SW 1271 (cell line): Measurements from ENCODE around the gene GALT.
A peak's percentile ranks its signal among the peaks of the same experiment; 100 is the strongest.

Experiments used
- DNase-seq, 2 experiments: peaks; one replicate each; lab custom pipeline; 2025; lab: John Stamatoyannopoulos, UW

GALT gene

GRCh38 chr9:34651876-34652601 lies 5.6 kb downstream of the GALT start, which contains the start of gene IL11RA:
IL11RA (plus strand) TSS chr9:34652185; CDS start chr9:34655218, 3,033 bp downstream.
- peak; percentile 76 to 78 for DNase-seq

GRCh38 chr9:34652602-34653000 lies 6.1 kb downstream of the GALT start:
- no peak for DNase-seq

GRCh38 chr9:34653151-34654072 lies 6.9 kb downstream of the GALT start:
- DNase-seq = no peak

GRCh38 chr9:34654323-34655051 lies 8.0 kb downstream of the GALT start:
- no peak for DNase-seq

- DNase-seq = no peak
Measured at GRCh38 chr9:34655394-34655793, 8.9 kb downstream of the GALT start.

- DNase-seq = no peak
Measured at GRCh38 chr9:34656992-34657391, 10.5 kb downstream of the GALT start.

- no peak for DNase-seq
Measured at GRCh38 chr9:34658461-34658860, 12.0 kb downstream of the GALT start.

- DNase-seq = no peak
Measured at GRCh38 chr9:34659592-34660253, 13.2 kb downstream of the GALT start.

- no peak for DNase-seq
Measured at GRCh38 chr9:34662526-34663302, 16.2 kb downstream of the GALT start, which contains the start of gene CCL27. CCL27 (minus strand) TSS chr9:34662657; CDS start chr9:34662633, 24 bp downstream.

- no peak for DNase-seq
Measured at GRCh38 chr9:34663303-34663605, 16.8 kb downstream of the GALT start.

GRCh38 chr9:34664281-34665066 lies 18.0 kb downstream of the GALT start:
- DNase-seq = peak; percentile 21 to 67

GRCh38 chr9:34665067-34665380 lies 18.5 kb downstream of the GALT start:
- DNase-seq = no peak

- DNase-seq = peak; percentile 73 to 85
Measured at GRCh38 chr9:34665381-34666250, 19.1 kb downstream of the GALT start.

- DNase-seq = no peak
Measured at GRCh38 chr9:34669809-34670562, 23.5 kb downstream of the GALT start.

- DNase-seq = no peak
Measured at GRCh38 chr9:34671307-34671706, 24.8 kb downstream of the GALT start.

GRCh38 chr9:34674440-34674839 lies 28.0 kb downstream of the GALT start:
- DNase-seq = no peak

- DNase-seq = peak in 1 of 2 experiments; percentile 33
Measured at GRCh38 chr9:34675048-34675714, 28.7 kb downstream of the GALT start.

- DNase-seq = no peak
Measured at GRCh38 chr9:34675869-34676268, 29.4 kb downstream of the GALT start.
